VCaP (cell line): ENCODE measurements around the gene MTA3.

ENCODE experiments used
- H3K27ac ChIP-seq: fragments of 450-650 bp; 2 replicates; pipeline ENCODE4 v1.5.1; 2017
- CTCF ChIP-seq: fragments of 450-650 bp; conservative IDR thresholded peaks from 2 replicates; pipeline ENCODE4 v1.5.1; 2017; ENCODE audit warnings: mild to moderate bottlenecking, moderate library complexity

The MTA3 gene

GRCh38 chr2:42711896-42712295 lies 143.5 kb downstream of the MTA3 start:
- H3K27ac ChIP-seq, result no peak overlapping the region
- no peak for TF ChIP-seq CTCF

DNA sequence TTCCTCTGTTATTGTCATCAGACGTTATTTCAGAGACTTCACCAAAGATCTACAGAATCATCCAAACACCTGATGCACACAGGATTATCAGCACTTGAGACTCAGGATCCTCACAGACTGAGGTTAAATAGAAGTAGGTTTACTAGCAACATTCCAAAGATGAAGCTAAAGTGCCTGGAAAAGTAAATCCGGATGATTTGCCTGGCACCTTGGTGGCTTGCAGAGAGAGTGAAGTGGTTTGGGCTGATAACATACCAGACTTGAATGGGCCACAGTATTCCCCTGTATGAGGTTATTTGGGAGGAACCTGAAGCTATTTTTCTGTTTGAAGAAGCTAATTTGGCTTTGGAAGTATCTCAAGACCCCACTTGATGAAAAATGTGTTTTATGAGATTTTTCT lies 144.5 kb downstream of the MTA3 start:
- no peak overlapping the region for H3K27ac ChIP-seq

GRCh38 chr2:42713920-42714319 lies 145.5 kb downstream of the MTA3 start:
- no peak overlapping the region for H3K27ac ChIP-seq
- no peak for TF ChIP-seq CTCF

More for the DNA sequence above, 144.5 kb downstream of the MTA3 start:
- TF ChIP-seq CTCF, result no peak

DNA sequence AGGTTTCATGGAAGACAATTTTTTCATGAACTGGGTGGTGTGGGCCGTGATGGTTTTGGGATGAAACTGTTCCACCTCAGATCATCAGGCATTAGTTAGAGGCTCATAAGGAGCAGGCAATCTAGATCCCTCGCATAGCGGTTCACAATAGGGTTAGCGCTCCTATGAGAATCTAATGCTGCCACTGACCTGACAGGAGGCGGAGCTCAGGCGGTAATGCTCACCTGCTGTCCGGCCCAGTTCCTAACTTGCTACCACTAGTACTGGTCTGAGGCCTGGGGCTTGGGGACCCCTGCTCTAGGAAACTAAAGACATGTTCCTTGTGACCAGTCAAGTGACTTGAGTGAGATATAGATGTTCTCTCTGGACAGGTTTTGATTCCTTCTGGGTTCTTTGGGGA lies 146.3 kb downstream of the MTA3 start:
- H3K27ac ChIP-seq, result no peak overlapping the region
- TF ChIP-seq CTCF, result no peak

DNA sequence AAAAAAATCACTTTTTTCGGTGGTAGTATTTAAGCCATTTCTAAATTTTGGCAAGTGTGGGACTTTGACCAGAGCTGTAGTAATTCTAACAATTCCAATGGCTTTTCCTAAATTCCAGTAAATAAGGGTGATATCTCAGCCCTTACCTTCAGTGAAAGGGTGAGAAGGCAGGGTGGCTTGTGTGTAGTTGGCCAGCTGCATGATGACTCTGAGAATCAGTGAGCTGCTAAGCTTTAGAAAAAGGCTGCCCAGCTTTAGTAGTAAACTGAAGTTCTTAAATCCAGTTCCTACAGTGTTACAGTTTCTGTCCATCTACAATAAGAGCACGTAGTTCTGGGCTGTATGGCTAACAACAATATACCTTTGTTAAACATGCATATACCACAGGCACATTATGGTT lies 153.5 kb downstream of the MTA3 start:
- H3K27ac ChIP-seq, result no peak overlapping the region
- no peak for TF ChIP-seq CTCF

DNA sequence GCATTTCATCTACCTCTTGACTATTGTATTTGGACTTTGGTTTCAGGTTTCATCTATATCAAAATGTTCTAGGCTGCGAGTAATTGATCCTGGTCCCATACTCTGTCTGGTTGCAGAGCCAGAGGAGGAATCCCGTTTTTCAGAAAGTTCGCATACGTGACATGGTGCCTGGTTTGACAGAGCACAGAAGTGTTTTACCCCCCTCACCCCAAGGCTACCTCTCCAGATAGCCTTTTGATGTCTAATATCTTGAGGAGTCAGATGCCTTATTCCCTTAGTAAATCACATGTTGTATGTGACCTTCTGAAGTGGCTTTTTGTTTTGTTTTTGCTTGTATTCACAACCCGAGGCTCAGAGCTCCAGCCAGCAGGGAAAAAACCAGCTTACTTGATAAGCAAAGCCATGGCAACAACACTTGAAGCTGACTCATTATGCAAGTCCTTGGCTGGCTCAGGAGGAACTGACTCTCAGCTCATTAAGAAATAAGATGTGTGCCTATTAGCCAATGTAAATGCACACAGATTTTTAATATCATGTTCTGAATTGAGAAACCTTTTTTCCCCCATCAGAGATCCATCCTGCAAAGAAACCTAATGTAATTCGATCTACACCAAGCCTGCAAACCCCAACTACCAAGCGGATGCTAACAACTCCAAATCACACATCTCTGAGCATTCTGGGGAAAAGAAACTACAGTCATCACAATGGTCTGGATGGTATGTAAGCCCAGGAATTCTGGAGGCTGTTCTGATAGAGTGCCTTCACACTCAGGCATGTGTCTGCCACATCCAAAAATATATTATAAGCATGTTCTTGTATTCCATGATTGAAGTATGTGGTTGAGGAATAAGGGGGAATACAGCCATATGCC lies 154.1 kb downstream of the MTA3 start:
- H3K27ac ChIP-seq, result no peak overlapping the region
- TF ChIP-seq CTCF, result no peak

GRCh38 chr2:42723465-42723864 lies 155.0 kb downstream of the MTA3 start:
- no peak for TF ChIP-seq CTCF
- H3K27ac ChIP-seq, result no peak overlapping the region
